PC-9 (cell line): Measurements from ENCODE around the gene ZSCAN20. TPM values are rescaled to one million over a fixed set of nuclear protein-coding genes. Genes with fewer than 3 reads are reported as not detected.

Source experiments
- BruUV-seq: library from RNA; stranded (reverse); fragments of 400-500 nt; replicated peaks from 2 replicates; lab custom pipeline; 2021; lab: Mats Ljungman, UMichigan
- CTCF ChIA-PET: fragments of 300-600 bp; sonication (Branson Sonifier 250); formaldehyde crosslinking; loops from one replicate; lab custom pipeline; 2022; ENCODE audit warnings: antibody characterized with exemption; lab: Charles Lee
- POLR2A ChIA-PET: fragments of 300-600 bp; sonication (Branson Sonifier 250); formaldehyde crosslinking; loops from one replicate; lab custom pipeline; 2022; ENCODE audit warnings: antibody characterized with exemption; ENCODE audit not compliant: unreplicated experiment; lab: Charles Lee
- DNase-seq, 2 experiments: peaks; one replicate each; pipeline versions ENCODE4 v3.0.0 to v3.0.0-alpha.2; 2015 to 2022; ENCODE audit warnings: mixed read lengths in 1 of 2
- H2AFZ ChIP-seq: fragments of 200-600 bp; sonication (generic); 2 replicates; pipeline ENCODE4 v1.8.1; 2017; ENCODE audit warnings: antibody characterized with exemption
- H3F3A ChIP-seq: fragments of 200-600 bp; sonication (generic); 2 replicates; pipeline ENCODE4 v1.8.1; 2017; ENCODE audit warnings: antibody characterized with exemption, mild to moderate bottlenecking, low read depth; ENCODE audit not compliant: insufficient read depth
- H3K27ac ChIP-seq: fragments of 200-600 bp; sonication (generic); 2 replicates; pipeline ENCODE4 v1.6.1; 2016; ENCODE audit warnings: mixed run types
- H3K27me3 ChIP-seq: fragments of 200-600 bp; sonication (generic); 2 replicates; pipeline ENCODE4 v1.6.1; 2016; ENCODE audit warnings: low read depth, mixed run types; ENCODE audit not compliant: insufficient read depth
- H3K36me3 ChIP-seq: fragments of 200-600 bp; sonication (generic); 2 replicates; pipeline ENCODE4 v1.6.1; 2016; ENCODE audit warnings: low read depth, mixed run types
- H3K4me1 ChIP-seq: fragments of 200-600 bp; sonication (generic); replicated peaks from 2 replicates; pipeline ENCODE4 v1.6.1; 2016; ENCODE audit warnings: mixed run types; ENCODE audit not compliant: insufficient read depth
- H3K4me2 ChIP-seq: fragments of 200-600 bp; sonication (generic); 2 replicates; pipeline ENCODE4 v1.6.1; 2017; ENCODE audit warnings: mixed run types
- H3K4me3 ChIP-seq: fragments of 200-600 bp; sonication (generic); 2 replicates; pipeline ENCODE4 v1.6.1; 2016; ENCODE audit warnings: mixed run types
- H3K79me2 ChIP-seq: fragments of 200-600 bp; sonication (generic); 2 replicates; pipeline ENCODE4 v1.6.1; 2017; ENCODE audit warnings: low read depth, mixed run types
- H3K9me2 ChIP-seq: fragments of 200-600 bp; sonication (generic); 2 replicates; pipeline ENCODE4 v1.8.1; 2017; ENCODE audit warnings: mild to moderate bottlenecking; ENCODE audit not compliant: insufficient read depth
- H3K9me3 ChIP-seq: fragments of 200-600 bp; sonication (generic); 2 replicates; pipeline ENCODE4 v1.8.1; 2016; ENCODE audit warnings: low read depth; ENCODE audit not compliant: insufficient read depth
- H4K20me1 ChIP-seq: fragments of 200-600 bp; sonication (generic); 2 replicates; pipeline ENCODE4 v1.8.1; 2017; ENCODE audit not compliant: insufficient read depth
- EZH2 ChIP-seq: fragments of 200-600 bp; sonication (generic); IDR thresholded peaks from 2 replicates; pipeline ENCODE4 v1.8.0; 2017; ENCODE audit warnings: antibody characterized with exemption, low read depth
- intact Hi-C: fragments of 100-400 bp; cut with micrococcal nuclease; formaldehyde crosslinking; loops from one replicate; pipeline ENCODE4 v1.10.0; 2022; ENCODE audit not compliant: unreplicated experiment
- total RNA-seq: library from RNA; stranded (reverse); gene quantifications from 2 replicates; pipeline ENCODE4 v1.2.3, GENCODE V29; 2021
- TF ChIP-seq, protein P1 (sequence below): fragments of 200-600 bp; sonication (generic); conservative IDR thresholded peaks from 2 replicates; pipeline ENCODE4 v1.6.1; 2017; ENCODE audit warnings: mixed run types, antibody characterized with exemption, mild to moderate bottlenecking, moderate library complexity

Gene ZSCAN20
- total RNA-seq, 1 experiment from 2014 or later: 6.0 TPM

DNA sequence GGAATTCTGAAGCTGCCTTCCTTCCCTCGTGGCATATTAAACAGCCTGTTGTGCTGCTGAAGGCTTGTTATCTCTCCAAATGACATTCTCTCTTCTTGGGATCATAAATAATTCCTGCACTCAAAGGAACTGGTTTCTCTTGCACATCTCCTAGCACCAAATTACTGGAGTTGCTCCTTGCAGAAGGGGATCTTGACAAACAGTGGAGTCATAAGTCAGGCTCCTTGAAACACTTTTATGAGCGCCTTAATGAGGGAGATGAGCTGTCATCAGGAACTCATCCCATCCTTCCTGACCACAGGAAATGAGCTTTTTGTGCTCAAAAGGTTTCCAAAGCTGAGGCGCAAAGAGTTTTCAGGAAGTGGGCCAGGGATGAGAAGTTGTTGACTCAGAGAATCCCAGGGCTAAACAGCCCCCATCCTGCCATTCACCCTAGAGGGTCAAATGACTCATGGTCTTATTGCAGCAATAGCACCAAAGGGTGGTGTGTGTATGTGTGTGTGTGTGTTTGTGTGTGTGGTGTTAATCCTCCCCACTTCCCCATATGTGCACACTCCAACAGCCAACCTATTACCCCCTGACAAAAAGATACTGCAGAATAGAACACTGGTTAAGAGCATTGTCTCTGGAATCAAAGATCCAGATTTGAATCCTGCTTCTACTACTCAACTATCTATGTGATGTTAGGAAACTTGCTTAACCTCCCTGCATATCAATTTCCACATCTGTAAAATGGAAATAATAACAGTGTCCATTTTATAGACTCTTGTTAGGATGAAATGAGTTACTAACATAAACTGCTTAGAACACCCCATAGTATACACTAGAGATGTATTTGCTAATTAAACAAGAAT is 38.7 kb upstream of the ZSCAN20 start:
- Histone ChIP-seq H3K9me2 (no peaks in the 10 kb centered on the region; the same call in 1 of the 2 replicates), H4K20me1 (no peaks in the 10 kb centered on the region; the same call in 1 of the 2 replicates), H3K27ac (peak overlapping the region; percentile 80), H3K27me3 (no peaks in the 10 kb centered on the region), H3K9me3 (no peaks in the 10 kb centered on the region), H3K4me2 (peak overlapping the region; percentile 51), H3F3A (peaks cover 51% of the 10 kb centered on the region), H2AFZ (no peak overlapping the region), H3K36me3 (no peaks in the 10 kb centered on the region), H3K79me2 (peaks cover 16% of the 10 kb centered on the region), H3K4me1 (peaks cover 78% of the 10 kb centered on the region), H3K4me3 (no peak overlapping the region)
- no TSS peak for BruUV-seq
- POLR2A ChIA-PET: no interaction called here
- peak; percentile 49 to 91 for DNase-seq
- intact Hi-C loops: loop anchor here (5.0 kb wide), 1 partner anchor 56 kb away; no protein-coding TSS in a partner anchor
- CTCF ChIA-PET: no interaction called here
- TF ChIP-seq EZH2: no peak
- TF ChIP-seq, protein P1, sequence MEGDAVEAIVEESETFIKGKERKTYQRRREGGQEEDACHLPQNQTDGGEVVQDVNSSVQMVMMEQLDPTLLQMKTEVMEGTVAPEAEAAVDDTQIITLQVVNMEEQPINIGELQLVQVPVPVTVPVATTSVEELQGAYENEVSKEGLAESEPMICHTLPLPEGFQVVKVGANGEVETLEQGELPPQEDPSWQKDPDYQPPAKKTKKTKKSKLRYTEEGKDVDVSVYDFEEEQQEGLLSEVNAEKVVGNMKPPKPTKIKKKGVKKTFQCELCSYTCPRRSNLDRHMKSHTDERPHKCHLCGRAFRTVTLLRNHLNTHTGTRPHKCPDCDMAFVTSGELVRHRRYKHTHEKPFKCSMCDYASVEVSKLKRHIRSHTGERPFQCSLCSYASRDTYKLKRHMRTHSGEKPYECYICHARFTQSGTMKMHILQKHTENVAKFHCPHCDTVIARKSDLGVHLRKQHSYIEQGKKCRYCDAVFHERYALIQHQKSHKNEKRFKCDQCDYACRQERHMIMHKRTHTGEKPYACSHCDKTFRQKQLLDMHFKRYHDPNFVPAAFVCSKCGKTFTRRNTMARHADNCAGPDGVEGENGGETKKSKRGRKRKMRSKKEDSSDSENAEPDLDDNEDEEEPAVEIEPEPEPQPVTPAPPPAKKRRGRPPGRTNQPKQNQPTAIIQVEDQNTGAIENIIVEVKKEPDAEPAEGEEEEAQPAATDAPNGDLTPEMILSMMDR: no peak

DNA sequence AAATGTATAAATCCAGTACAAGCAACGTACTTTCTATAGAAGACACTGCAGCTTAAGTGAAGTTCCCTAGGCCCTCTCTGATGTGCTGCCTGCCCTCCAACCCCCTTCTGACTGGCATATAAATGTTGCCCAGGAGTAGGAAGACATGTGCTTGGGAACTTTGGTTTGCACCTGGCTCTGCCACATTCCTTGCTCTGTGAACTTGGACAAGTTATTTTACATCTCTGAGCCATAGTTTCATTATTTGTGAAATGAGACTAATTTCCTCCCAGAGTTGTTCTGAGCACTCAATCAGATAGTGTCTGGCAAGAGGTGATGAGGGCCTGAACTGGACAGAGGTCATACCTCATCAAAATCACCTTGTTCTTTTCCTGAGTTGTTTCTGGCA is 38.1 kb upstream of the ZSCAN20 start:
- BruUV-seq: no TSS peak
- no peak overlapping the region for H2AFZ ChIP-seq
- ChIA-PET CTCF (interaction anchor here (0.6 kb wide), 1 partner anchor 22 kb away, joined by 5 read pairs; no protein-coding TSS in a partner anchor), POLR2A (no interaction called here)
- peak overlapping the region; percentile 51 for H3K4me2 ChIP-seq
- H3K4me3 ChIP-seq: no peak overlapping the region
- H3K4me1 ChIP-seq: peaks cover 72% of the 10 kb centered on the region
- H3K79me2 ChIP-seq: peaks cover 10% of the 10 kb centered on the region
- no peaks in the 10 kb centered on the region for H3K27me3 ChIP-seq
- H3F3A ChIP-seq: peaks cover 51% of the 10 kb centered on the region
- no peak for TF ChIP-seq EZH2
- TF ChIP-seq, protein P1: no peak
- H4K20me1 ChIP-seq: no peaks in the 10 kb centered on the region; the same call in 1 of the 2 replicates
- no peaks in the 10 kb centered on the region for H3K36me3 ChIP-seq
- intact Hi-C loops: loop anchor here (5.0 kb wide), 1 partner anchor 57 kb away; no protein-coding TSS in a partner anchor
- H3K9me2 ChIP-seq: no peaks in the 10 kb centered on the region; the same call in 1 of the 2 replicates
- DNase-seq: peak in 1 of 2 experiments; percentile 65
- H3K27ac ChIP-seq: peak overlapping the region; percentile 80
- no peaks in the 10 kb centered on the region for H3K9me3 ChIP-seq

DNA sequence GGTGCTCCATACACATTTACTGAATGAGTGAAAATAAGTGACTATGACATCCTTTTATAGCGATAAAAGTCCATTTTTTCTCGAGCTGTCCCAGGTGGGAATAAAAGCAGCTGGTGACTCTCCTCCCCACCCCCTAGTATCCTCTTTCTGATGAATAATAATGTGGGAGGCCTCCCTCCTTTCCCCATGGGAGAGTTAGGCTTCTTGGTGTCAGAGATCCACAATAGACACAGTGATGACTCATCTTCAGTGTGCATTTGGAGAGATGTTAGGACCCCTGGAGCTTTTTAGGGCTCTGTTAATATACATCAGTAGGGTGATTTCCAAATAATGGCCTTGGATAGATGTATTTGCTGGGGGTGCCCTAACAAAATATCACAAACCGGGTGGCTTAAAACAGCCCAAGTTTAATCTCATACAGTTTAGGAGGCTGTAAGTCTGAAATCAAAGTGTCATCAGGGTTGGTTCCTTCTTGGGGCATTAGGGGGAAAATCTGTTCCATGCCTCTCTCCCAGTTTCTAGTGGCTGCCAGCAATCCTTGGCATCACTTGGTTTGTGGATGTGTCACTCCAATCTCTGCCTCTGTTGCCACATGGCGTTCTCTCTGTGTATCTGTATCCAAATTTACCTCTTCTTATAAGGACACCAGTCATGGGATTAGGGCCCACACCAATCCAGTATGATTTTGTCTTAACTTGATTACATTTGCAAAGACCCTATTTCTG is 37.2 kb upstream of the ZSCAN20 start:
- no peak for DNase-seq
- intact Hi-C loops: no loop called here
- peaks cover 51% of the 10 kb centered on the region for H3F3A ChIP-seq
- H3K9me3 ChIP-seq: no peaks in the 10 kb centered on the region
- TF ChIP-seq, protein P1: no peak
- no peak for TF ChIP-seq EZH2
- no peaks in the 10 kb centered on the region; the same call in 1 of the 2 replicates for H3K9me2 ChIP-seq
- BruUV-seq: no TSS peak
- H3K79me2 ChIP-seq: peaks cover under 1% of the 10 kb centered on the region
- H3K4me2 ChIP-seq: peak overlapping the region; percentile 51
- peak overlapping the region; percentile 80 for H3K27ac ChIP-seq
- H3K4me1 ChIP-seq: peaks cover 66% of the 10 kb centered on the region
- no peak overlapping the region for H3K4me3 ChIP-seq
- no peaks in the 10 kb centered on the region for H4K20me1 ChIP-seq
- H2AFZ ChIP-seq: no peak overlapping the region
- H3K27me3 ChIP-seq: no peaks in the 10 kb centered on the region
- ChIA-PET CTCF (interaction anchor here (0.6 kb wide), 1 partner anchor 21 kb away, joined by 5 read pairs; no protein-coding TSS in a partner anchor), POLR2A (no interaction called here)
- no peaks in the 10 kb centered on the region for H3K36me3 ChIP-seq
